GM18951 (cell line): ENCODE results near the gene NCAM2.

Source experiments
- POLR2A ChIP-seq: IDR thresholded peaks from 4 replicates; pipeline ENCODE4 v1.6.1; 2011; ENCODE audit warnings: mild to moderate bottlenecking; ENCODE audit not compliant: insufficient read length, insufficient read depth; ENCODE audit errors: extremely low read depth
- in situ Hi-C: fragments of 300-500 bp; cut with MboI; formaldehyde crosslinking; loops from one replicate; pipeline ENCODE4 v1.12.0; 2022; ENCODE audit warnings: low sequenced_read_pairs, mixed read lengths, inconsistent platforms; ENCODE audit not compliant: unreplicated experiment

NCAM2 gene

GRCh38 chr21:21001591-21002100 lies 3.4 kb downstream of the NCAM2 start:
- no peak for TF ChIP-seq POLR2A
- in situ Hi-C loops: no loop called here

DNA sequence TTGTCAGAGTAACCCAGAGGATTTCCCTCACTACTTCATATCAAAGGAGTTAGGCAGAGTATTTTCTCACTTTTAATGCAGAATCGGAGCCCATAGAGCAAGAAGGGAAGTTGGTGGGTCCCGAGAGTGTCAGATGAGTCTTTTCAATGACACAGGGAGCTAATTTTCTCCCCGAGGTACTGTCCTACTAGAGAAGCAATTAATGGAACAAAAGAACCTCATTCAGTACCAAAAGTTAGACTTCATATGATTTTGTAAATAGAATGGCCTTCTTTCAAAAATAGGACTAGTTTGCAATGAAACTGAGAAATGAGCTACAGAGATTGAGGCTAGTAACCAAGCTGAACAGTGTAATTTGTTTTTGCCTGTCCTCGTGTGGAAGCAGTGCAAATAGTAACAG lies 3.9 kb downstream of the NCAM2 start:
- in situ Hi-C loops: no loop called here
- TF ChIP-seq POLR2A: no peak

DNA sequence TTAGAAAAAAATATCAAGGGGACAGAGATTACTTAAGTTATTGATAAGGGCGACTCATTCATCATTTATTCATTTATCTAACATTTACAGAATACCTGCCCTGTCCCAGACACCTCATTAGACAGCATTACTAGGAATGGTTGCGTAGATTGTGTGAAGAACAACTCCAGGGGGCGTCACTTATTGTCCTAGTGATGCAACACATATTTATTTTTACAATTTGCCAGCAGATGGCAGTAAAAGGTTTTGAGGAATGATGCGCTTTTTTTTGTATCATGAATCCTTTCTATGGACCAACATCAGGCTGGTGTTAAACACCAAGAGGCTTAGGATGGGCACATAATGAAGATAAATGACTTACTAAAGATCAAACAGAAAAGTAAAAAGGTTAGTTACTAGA lies 5.5 kb downstream of the NCAM2 start:
- in situ Hi-C loops: no loop called here
- no peak for TF ChIP-seq POLR2A

GRCh38 chr21:21007606-21008005 lies 9.4 kb downstream of the NCAM2 start:
- in situ Hi-C loops: no loop called here
- TF ChIP-seq POLR2A: no peak

DNA sequence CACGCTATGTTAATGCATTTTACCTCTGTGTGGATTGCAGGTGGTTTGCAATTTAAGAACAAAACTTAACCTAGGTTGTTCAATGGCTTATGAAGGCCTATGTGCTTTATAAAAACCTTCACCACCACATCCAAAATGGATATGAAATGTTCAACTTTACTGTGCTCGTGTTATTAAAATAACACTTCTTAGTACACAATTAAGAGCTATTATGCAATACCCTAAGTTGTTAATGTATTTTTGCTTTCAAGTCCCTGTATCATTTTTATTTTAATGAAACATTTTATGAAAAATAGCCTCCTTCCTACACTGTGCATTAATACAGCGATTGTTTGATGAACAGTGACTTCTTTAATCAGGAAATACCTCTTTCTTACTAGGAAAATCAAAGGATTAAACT lies 12.0 kb downstream of the NCAM2 start:
- in situ Hi-C loops: no loop called here
- TF ChIP-seq POLR2A: no peak

GRCh38 chr21:21010698-21011097 lies 12.5 kb downstream of the NCAM2 start:
- TF ChIP-seq POLR2A: no peak
- in situ Hi-C loops: no loop called here

- in situ Hi-C loops: no loop called here
- no peak for TF ChIP-seq POLR2A
These were observed 20.6 kb downstream of the NCAM2 start for GRCh38 chr21:21018821-21019220.

- TF ChIP-seq POLR2A: no peak
- in situ Hi-C loops: no loop called here
These were observed 21.5 kb downstream of the NCAM2 start for GRCh38 chr21:21019681-21020080.

DNA sequence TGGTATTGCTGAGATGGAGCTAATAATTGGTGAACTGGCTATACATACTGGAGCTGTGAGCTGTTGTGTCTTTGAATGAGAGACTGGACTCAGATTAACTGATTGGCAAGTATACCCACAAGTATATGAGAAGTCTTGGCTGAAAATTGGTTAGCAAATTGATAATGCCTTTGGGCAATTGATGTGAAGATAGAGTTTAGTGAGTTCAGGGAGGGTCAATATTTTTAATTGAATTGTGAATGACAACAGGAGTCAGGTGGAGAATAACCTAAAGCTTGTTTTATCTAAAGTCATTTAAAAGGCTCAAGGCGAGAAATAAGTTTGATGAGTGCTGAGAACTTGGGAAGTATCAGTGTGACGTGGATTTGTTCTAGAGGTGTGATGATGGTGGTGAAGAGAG lies 27.5 kb downstream of the NCAM2 start:
- no peak for TF ChIP-seq POLR2A
- in situ Hi-C loops: no loop called here

- in situ Hi-C loops: no loop called here
- TF ChIP-seq POLR2A: no peak
These were observed 30.1 kb downstream of the NCAM2 start for GRCh38 chr21:21028275-21028820.

- in situ Hi-C loops: no loop called here
- no peak for TF ChIP-seq POLR2A
These were observed 31.0 kb downstream of the NCAM2 start for GRCh38 chr21:21029164-21029563.

DNA sequence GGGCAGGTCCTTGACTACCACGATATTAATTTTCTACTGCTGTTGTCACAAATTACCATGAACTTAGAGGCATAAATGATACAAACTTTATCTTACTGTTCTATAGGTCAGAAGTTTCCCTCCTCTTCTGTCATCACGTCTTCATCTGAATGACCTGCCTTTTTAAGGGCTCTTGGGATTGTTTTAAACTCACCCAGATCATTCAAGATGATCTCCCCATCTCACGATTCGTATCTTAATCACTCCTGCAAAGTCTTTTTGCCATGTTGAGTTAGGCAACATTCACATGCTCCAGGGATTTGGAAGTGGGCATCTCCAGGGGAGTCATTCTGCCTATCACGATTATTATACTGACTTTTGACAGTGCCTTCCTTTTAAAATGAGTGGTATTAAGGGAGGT lies 32.1 kb downstream of the NCAM2 start:
- in situ Hi-C loops: no loop called here
- TF ChIP-seq POLR2A: no peak

DNA sequence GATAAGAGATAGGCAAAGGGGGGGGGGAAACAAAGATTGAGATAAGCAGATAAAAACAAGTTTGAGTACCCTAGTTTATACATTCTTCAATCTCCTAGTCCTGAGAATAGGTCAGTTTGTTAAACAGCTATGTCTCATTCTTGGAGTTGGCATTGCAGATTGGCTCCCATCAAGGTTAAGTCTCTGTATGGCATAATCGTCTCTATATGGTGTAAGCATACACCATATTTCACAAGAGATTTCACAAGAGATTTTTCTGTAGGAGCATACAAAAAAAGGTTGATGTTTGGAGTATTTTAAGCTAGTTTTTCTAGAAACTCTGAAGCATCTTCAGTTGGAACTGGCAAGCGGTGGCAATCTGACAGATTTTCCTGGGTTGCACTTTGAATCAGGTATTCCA lies 35.8 kb downstream of the NCAM2 start:
- in situ Hi-C loops: no loop called here
- TF ChIP-seq POLR2A: no peak

DNA sequence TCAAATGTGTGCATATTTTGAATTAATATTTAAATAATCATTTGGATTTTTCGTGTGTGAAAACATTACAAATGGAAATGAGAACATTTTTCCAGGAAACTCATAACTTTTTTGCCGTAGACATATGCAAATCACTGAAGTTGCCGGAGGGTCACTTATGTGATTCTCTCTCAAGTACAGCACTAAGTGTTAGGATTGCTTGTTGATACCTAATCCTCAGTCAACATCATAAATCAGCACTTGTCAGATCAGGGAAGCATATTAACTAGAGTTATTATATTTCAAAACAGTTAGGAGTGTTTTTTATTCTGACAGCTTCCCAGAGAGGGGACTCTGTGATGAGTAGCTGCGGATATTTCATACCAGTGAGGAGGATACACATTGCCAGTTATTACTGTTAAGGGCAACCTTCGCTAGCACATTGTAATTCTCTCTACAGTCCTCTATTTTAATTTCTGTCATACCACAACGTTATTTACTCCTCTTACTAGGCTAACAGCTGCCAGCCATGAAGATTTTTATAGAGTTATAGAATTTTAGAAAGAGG lies 41.5 kb downstream of the NCAM2 start:
- in situ Hi-C loops: no loop called here
- no peak for TF ChIP-seq POLR2A
